Measurements from ENCODE around the gene DDX3Y.
A peak's percentile ranks its signal among the peaks of the same experiment; 100 is the strongest.

DDX3Y gene

GRCh38 chrY:12904618-12905516 is at the start of gene DDX3Y:
Gene DDX3Y (plus strand): TSS chrY:12904868. CDS start chrY:12904937, 69 bp downstream.
- peak; percentile 78 to 81 for DNase-seq

GRCh38 chrY:12855791-12856275 is 48.8 kb upstream of the DDX3Y start:
- no peak for DNase-seq

DNA sequence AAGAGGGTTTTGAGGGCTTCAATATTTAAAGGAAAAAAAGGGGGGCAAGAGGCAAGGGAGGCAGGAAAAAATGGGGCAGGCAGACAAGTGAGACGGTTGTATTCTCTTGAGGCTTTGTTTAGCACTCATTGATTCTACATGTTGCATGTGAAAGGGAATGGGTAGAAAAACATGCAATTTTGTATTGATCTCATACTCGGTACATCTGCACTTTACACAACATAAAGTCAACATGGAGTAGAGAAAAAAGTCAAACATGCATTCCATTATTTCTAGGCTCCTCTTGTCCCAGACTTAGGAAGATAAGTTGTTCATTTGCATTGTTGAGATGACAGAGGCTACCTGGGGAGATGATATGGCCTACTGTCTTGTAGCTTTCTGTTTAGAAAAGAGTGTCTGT is 36.7 kb upstream of the DDX3Y start:
- no peak for DNase-seq

DNA sequence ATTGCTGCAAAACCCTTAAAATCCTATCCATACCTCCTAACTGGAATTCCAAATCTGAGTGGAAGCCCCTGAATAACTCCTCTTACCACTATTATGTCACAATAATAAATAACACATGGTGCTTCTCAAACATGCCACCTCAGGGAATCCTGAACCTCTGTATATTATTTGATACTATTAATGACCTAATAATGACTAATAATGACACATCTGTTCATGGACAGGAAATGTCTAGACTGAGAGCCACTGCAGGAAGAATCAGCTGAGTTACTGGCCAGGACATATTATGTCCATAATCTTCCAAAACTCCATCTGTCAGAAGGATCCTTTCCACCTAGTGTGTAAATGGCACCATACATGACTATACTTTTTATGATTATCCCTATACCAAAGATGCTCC is 7.7 kb upstream of the DDX3Y start:
- DNase-seq: no peak

DNA sequence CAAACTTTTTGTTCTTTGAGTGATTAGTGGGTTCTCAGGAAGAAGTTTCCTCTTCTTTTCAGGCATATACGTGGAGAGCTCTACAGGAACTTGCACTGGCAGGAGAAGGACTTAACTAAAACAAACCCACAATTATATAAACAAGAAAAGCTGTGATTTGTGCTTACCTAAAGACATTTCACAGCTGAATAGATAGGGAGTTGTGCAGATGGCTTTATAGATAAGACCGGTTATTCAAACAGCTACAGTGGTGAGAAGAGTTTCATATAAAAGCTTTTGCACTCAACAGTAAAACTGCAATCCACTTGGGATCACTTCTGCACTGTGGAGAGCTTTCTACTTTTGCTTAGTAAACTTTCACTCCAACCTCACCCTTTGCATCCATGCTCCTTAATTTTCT is 6.1 kb upstream of the DDX3Y start:
- DNase-seq: no peak

DNA sequence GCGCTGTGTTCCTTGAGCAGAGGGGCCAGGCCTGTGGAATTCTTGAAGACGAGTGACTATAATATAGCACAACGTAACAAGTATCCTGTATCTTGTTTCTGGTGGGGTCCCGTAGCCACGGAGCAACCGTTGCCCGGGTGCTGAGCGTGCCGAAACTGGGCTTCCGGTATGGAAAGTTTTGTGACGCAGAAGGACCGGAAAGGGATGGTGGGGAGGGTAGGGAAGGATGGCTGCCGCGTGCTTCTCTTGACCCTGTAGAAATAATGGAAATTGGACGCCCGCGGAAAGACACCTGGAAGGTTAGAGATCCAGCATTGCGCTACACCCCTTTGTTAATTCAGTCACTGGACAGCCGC is 827 bp downstream of the DDX3Y start:
- DNase-seq: peak; percentile 66 to 74

GRCh38 chrY:12905895-12906294 is 1.2 kb downstream of the DDX3Y start:
- DNase-seq: no peak

DNA sequence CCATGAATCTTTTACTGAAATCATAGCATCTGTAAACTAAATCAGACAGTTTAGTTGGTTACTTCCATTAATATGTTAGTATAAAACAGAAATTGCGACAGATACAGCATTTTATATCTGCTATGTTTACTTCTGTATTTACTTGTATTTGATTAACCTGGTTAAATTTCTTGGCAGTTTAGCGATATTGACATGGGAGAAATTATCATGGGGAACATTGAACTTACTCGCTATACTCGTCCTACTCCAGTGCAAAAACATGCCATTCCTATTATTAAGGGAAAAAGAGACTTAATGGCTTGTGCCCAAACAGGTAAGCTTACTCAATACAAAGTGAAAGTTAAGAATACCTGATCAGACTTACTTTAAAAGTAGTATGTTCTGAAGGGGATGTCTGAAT is 8.9 kb downstream of the DDX3Y start:
- DNase-seq: no peak

DNA sequence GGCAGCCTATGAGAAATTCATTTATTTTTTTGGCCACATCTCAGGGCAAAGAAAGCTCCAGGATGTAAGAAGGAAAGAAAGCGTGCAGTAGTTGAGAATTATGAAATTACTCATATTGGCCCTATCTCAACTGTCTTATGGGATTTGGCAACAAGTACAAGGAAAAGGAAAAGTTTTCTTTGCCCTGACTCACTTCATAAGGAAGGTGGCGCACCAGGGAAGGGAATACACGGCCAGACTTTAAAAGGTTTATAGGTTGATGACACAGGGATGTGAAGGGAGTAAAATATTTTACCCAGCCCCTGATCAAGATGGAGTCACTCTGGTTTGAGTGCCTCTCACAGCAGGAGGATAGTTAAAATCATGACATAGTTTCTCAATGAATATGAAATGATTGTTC is 23.4 kb downstream of the DDX3Y start:
- DNase-seq: no peak

GRCh38 chrY:12941725-12942687 is 37.3 kb downstream of the DDX3Y start:
- DNase-seq: no peak
